ENCODE results near the gene HTR6.

The HTR6 gene

DNA sequence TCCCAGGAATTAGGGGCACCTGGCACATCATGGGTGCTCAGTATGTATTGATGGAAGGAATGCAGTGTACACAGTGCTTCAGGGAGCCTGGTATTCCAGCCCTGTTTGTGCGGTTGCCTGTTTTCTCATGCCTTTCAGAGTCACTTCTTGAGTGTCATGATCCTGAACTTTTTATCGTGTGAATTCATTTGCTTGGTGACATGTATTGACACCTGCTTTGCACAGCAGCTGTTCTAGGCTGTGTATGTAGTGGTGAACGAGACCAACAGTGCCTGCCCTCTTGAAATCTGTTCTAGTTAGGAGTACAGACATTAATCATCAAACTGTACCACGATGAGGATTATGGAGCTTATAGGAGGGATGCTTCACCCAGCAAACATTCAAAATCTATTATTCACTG is 6.1 kb downstream of the HTR6 start:
- Histone ChIP-seq H3K36me3 (no peaks in the 10 kb centered on the region), H3K27ac (no peak overlapping the region), H3K4me1 (ENCODE audit: control insufficient read depth in 1 of 2, insufficient read depth in 1 of 2, low read depth in 1 of 2, low read length in 1 of 2) (no peaks in the 10 kb centered on the region), H3K9me3 (no peaks in the 10 kb centered on the region), H3K27me3 (peaks cover 64% of the 10 kb centered on the region), H3K4me3 (ENCODE audit: low read depth in 1 of 2, low read length in 1 of 2) (no peak overlapping the region)
- TF ChIP-seq, protein P1, sequence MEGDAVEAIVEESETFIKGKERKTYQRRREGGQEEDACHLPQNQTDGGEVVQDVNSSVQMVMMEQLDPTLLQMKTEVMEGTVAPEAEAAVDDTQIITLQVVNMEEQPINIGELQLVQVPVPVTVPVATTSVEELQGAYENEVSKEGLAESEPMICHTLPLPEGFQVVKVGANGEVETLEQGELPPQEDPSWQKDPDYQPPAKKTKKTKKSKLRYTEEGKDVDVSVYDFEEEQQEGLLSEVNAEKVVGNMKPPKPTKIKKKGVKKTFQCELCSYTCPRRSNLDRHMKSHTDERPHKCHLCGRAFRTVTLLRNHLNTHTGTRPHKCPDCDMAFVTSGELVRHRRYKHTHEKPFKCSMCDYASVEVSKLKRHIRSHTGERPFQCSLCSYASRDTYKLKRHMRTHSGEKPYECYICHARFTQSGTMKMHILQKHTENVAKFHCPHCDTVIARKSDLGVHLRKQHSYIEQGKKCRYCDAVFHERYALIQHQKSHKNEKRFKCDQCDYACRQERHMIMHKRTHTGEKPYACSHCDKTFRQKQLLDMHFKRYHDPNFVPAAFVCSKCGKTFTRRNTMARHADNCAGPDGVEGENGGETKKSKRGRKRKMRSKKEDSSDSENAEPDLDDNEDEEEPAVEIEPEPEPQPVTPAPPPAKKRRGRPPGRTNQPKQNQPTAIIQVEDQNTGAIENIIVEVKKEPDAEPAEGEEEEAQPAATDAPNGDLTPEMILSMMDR (IDR thresholded peaks at IDR 0.05) = no peak

DNA sequence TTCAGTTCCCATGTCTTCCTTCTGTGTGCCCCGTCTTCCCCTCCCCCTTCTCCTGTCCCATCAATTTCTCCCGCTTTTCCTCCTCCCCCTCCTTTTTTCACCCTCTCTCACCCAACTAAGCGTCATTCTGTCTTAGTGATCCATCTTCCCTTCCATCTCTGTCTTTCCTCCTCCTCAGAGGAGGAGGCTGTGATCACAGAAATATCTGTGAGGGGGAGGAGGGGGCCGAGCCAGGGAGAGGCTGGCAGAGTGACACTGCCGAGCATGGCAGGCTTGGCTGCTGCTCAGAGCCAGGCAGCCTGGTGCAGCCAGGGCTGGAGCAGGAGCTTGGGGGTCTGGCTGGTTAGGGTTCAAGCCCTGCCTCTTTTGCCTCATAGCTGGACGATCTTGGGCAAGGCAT is 7.6 kb downstream of the HTR6 start:
- Histone ChIP-seq H3K4me1 (ENCODE audit: control insufficient read depth in 1 of 2, insufficient read depth in 1 of 2, low read depth in 1 of 2, low read length in 1 of 2) (no peaks in the 10 kb centered on the region), H3K36me3 (no peaks in the 10 kb centered on the region), H3K27ac (no peak overlapping the region), H3K27me3 (peaks cover 60% of the 10 kb centered on the region), H3K4me3 (ENCODE audit: low read depth in 1 of 2, low read length in 1 of 2) (no peak overlapping the region), H3K9me3 (no peaks in the 10 kb centered on the region)
- TF ChIP-seq, protein P1 (IDR thresholded peaks at IDR 0.05) = no peak

DNA sequence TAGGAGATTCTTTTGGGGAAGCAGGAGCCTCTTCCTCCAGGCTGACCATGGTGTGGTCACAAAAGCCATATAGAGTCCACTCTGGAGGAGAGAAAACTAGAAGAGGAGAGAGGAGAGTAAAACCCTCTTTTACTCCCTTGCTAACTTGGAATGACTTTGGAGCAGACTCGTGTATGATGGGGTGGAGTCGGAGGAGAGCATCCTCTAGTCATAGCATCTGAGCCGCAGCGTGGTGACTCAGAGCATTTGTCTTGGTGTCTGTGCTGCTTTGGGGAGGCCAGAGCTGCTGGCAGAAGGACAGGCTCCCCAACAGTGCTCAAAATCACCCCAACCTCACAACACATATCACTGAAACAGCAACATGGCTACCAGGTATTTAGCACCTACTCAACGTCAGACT is 11.1 kb downstream of the HTR6 start:
- no peaks in the 10 kb centered on the region for H3K36me3 ChIP-seq
- H3K4me1 ChIP-seq (ENCODE audit: control insufficient read depth in 1 of 2, insufficient read depth in 1 of 2, low read depth in 1 of 2, low read length in 1 of 2) = no peaks in the 10 kb centered on the region
- TF ChIP-seq, protein P1 (IDR thresholded peaks at IDR 0.05) = no peak
- H3K27ac ChIP-seq = no peak overlapping the region
- peaks cover 32% of the 10 kb centered on the region for H3K27me3 ChIP-seq
- H3K9me3 ChIP-seq = no peaks in the 10 kb centered on the region
- no peak overlapping the region for H3K4me3 ChIP-seq (ENCODE audit: low read depth in 1 of 2, low read length in 1 of 2)

DNA sequence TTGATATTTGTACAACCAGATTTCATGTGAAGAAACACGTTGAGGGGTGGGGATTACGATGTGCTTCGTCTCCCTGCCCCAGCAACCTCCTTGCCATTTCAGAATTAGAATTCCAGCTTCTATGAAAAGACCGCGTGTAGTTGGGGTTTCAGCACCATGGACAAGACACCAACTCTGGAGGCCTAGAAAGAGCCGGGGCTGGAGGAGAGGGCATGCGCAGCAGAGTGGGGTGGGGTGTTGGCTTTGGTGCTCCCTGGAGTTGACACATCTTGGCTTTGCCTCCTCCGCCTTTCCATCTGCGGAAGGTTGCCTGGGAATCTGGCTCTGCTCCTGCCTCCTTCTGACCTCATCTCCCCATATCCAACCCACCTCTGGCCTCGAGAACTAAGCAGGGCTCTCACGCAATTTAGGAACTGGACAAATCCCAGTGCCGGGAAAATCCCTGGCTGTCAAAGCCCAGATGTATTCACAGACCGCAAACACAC is 11.8 kb downstream of the HTR6 start:
- no peaks in the 10 kb centered on the region for H3K36me3 ChIP-seq
- no peaks in the 10 kb centered on the region for H3K4me1 ChIP-seq (ENCODE audit: control insufficient read depth in 1 of 2, insufficient read depth in 1 of 2, low read depth in 1 of 2, low read length in 1 of 2)
- H3K27me3 ChIP-seq = peaks cover 25% of the 10 kb centered on the region
- no peak overlapping the region for H3K27ac ChIP-seq
- TF ChIP-seq, protein P1 (IDR thresholded peaks at IDR 0.05) = no peak
- no peaks in the 10 kb centered on the region for H3K9me3 ChIP-seq
- no peak overlapping the region for H3K4me3 ChIP-seq (ENCODE audit: low read depth in 1 of 2, low read length in 1 of 2)

DNA sequence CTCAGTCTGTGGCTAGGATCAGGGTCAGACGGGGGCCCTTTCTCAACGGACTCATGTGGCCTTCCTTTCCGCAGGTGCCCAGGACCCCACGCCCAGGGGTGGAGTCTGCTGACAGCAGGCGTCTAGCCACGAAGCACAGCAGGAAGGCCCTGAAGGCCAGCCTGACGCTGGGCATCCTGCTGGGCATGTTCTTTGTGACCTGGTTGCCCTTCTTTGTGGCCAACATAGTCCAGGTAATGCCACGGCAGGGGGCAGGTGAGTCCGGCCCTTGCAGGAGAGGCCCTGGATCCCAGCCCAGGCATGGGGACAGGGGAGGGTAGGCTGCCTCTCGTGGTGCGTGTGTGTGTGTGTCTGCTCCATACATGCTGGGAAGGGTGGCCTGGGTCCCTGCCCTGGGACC is 13.8 kb downstream of the HTR6 start:
- Histone ChIP-seq H3K27ac (no peak overlapping the region), H3K4me3 (ENCODE audit: low read depth in 1 of 2, low read length in 1 of 2) (no peak overlapping the region), H3K27me3 (peaks cover 14% of the 10 kb centered on the region), H3K9me3 (no peaks in the 10 kb centered on the region), H3K4me1 (ENCODE audit: control insufficient read depth in 1 of 2, insufficient read depth in 1 of 2, low read depth in 1 of 2, low read length in 1 of 2) (no peaks in the 10 kb centered on the region), H3K36me3 (peaks cover 7% of the 10 kb centered on the region)
- TF ChIP-seq, protein P1 (IDR thresholded peaks at IDR 0.05) = no peak
